ENCODE data around the gene WDR33.
"Not testable (repeated sequence)": the region's sequence is repeated elsewhere in the genome, so short reads cannot be mapped to it uniquely, and the experiment has no call there.

The WDR33 gene

GRCh38 chr2:127810619-127811396 is at the start of gene WDR33:
TSS of gene WDR33 (minus strand) at chr2:127811171. CDS start at chr2:127770981, 40,190 bp downstream.
- peak; percentile 87 for DNase-seq (ENCODE audit: low read depth)

DNA sequence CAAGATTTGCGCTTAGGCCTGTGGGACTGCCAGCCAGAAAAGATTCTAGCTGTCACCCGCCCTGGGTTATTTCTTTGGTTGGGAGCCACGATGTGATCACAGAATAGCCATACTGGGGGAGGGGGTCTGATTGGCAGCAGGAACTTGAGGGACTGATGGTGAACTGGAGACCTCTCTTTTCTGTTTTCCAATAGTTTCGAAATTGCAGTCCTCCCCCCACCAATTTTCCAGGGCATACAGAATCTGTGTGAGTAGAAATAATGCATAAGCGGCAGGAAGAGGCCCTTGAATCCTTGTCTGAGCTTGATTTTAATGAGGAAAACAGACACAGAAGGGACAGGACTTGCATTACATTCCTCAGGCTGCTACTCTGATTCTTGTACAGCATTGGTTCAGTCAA is 49.2 kb upstream of the WDR33 start:
- no peak for DNase-seq (ENCODE audit: low read depth)

DNA sequence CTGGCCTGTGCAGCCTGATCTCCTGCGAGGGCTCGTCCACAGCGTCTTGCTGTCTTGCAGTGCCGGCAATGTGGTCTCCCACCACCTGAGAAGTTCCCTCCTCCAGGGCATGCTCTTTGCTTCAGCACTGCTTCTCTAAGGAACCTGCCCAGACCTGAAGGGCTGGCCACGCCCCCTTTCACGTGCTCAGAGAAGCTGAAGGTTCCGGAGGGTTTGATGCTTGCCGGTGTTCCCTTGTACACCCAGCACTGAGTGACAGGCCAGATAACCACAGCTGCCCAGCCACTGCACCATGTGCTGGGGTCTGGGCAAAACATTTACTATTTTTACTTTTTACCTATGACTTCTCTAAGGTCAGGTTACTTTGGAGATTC is 48.7 kb upstream of the WDR33 start:
- DNase-seq (ENCODE audit: low read depth), result no peak

- no peak for DNase-seq (ENCODE audit: low read depth)
These were observed 46.4 kb upstream of the WDR33 start for GRCh38 chr2:127857265-127857808.

- peak; percentile 41 for DNase-seq (ENCODE audit: low read depth)
These were observed 42.7 kb upstream of the WDR33 start for GRCh38 chr2:127853671-127854070.

DNA sequence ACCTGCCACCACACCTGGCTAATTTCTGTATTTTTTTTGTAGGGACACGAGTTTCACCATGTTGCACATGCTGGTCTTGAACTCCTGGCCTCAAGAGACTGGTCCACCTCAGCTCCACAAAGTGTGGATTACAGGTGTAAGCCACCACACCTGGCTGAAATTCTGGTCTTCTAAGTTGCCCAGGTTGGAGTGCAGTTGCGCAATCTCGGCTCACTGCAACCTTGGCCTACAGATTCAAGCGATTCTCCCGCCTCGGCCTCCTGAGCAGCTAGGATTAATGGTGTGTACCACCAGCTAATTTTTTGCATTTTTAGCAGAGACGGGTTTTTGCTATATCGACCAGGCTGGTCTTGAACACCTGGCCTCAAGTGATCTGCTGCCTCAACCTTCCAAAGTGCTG is 41.4 kb upstream of the WDR33 start:
- no peak for DNase-seq (ENCODE audit: low read depth)

DNA sequence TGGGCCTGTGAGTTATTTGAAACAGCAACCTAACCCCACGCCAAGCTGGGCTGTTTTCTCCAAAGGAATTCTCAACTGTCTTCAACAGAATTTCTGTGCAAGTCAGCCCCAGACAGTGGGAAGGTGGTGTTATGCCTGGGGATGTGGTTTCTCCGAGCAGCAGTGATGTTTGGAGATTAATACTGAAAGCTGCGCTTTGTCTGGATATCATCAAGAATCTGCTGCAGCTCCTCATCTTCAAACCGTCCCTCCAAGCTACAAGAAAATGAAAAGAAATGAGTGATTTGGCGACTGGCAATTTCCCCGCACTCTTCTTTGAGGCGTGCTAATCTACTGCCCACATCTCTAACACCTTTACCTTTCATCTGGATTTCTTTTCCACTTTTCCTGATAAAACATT is 37.0 kb upstream of the WDR33 start:
- DNase-seq (ENCODE audit: low read depth), result no peak

DNA sequence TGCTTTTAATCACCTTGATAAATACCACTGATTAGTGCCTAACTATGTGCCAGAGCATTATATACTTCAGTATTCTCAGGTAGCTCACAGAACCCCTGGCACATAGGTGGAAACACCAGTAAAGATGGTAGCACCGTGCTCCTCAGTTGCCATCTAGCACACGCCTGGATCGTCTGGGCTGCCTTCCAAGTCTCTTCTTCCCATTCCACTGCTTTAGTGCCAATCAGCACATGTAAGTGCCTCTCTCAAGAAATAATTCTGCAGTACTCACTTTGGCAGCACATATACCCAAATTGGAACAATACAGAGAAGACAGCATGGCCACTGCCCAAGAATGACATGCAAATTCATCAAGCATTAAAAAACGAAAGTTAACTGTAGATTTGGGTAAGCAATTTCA is 34.0 kb upstream of the WDR33 start:
- no peak for DNase-seq (ENCODE audit: low read depth)

DNA sequence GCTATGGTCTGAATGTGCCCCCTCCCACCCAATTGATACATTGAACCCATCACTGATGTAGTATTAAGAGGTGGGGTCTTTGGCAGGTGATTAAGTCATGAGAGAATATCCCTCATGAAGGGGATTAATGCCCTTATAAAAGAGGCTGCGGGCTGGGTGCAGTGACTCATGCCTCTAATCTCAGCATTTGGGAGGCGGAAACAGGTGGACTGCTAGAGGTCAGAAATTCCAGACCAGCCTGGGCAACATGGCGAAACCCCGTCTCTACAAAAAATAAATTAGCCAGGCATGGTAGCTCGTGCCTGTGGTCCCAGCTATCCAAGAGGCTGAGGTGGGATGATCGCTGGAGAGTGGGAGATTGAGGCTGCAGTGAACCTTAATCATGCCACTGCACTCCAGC is 32.7 kb upstream of the WDR33 start:
- DNase-seq (ENCODE audit: low read depth), result no peak

DNA sequence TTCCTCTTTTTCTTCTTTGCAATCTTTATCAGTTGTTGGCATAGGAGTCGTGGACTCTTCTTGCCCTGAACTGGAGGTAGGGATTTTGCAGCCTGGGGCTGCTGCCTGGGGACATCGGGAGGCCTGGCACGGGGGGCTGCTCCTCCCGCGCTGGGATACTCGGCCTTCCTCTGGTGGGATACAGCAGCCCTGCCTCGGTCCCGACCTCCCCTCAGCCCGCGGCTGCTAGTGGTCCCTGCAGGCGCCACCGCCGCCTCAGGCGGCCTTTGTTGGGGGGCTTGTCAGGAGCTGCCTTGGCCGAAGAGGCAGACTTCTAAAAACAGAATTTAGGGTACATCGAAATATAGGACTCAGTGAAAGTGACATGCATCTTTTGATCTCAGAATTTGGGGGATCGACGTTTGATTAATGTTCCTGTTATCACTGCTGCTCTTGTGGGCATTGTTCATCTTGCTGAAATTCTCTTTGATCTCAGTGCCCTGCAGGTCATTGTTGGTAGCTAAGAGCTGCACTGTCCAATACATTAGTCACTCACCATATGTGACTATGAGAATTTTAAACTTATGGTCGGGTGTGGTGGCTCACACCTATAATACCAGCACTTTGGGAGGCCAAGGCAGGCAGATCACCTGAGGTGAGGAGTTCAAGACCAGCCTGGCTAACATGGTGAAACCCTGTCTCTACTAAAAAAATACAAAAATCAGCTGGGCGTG is 30.7 kb upstream of the WDR33 start:
- no peak for DNase-seq (ENCODE audit: low read depth)

GRCh38 chr2:127840893-127841292 is 29.9 kb upstream of the WDR33 start:
- DNase-seq (ENCODE audit: low read depth), result no peak

DNA sequence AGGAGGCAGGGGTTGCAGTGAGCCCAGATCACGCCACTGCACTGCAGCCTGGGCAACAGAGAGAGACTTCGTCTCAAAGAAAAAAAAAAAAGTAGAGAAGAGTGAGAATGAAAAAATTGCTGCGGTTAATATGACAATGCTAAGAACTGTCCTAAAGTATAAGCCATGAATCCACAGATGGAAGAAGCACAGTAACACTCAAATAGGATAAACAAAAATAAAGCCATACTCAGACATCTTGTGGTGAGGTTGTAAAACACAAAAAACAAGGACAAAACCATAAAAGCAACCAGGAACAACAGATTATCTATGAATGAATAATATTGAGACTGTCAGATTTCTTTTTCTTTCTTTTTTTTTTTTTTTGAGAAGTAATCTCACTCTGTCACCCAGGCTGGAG is 24.0 kb upstream of the WDR33 start:
- no peak for DNase-seq (ENCODE audit: low read depth)

DNA sequence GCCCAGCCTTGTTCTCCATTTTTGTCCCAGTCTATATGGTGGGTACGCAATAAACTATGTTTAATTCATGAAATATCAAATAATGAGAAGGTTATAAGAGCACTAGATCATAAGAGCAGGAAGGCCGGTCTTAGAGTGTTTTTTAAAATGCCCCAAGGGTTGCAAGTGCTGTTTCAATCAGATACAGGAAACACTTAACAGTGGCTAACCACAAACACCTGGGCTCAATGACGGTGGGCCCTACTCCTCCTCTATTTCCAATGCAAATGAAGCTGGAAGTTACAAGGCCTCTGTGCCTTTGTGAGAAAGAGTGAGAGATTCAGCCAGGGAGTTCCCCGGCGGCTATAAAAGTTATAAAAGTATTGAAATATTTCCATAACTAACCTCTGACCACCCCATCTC is 18.9 kb upstream of the WDR33 start:
- no peak for DNase-seq (ENCODE audit: low read depth)

- not testable (repeated sequence) for DNase-seq (ENCODE audit: low read depth)
These were observed 15.7 kb upstream of the WDR33 start for GRCh38 chr2:127826708-127827107.

GRCh38 chr2:127826047-127826446 is 15.1 kb upstream of the WDR33 start:
- DNase-seq (ENCODE audit: low read depth), result peak; percentile 12

DNA sequence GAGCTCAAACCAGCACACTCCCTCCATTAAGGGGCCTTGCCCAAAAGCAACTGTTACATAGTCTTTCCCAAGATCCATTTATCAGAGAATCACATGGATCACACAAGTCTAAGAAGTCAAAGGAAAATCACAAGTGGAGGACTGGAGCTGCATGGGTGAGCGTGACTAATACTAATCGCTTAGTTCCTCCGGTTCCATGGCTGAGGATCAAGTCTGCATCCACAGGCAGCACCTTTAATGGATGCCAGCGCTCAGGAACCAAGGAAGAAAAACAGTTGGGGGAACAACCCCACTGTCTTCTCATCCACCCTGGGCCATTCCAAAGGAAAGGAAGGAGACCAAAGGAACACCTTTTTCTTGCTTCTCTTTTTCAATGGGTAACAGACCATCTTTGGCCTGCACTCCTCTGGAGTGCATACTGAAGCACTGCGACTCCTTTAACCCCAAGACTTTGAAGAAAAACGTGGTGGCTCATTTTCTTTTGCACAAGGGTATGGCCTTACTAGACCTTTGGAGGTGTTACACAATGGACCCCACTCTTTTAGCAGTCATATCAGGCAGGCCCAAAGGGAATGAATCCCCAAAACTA is 9.2 kb upstream of the WDR33 start:
- peak; percentile 28 for DNase-seq (ENCODE audit: low read depth)

GRCh38 chr2:127818794-127819425 is 7.9 kb upstream of the WDR33 start:
- DNase-seq (ENCODE audit: low read depth), result no peak

GRCh38 chr2:127818241-127818640 is 7.3 kb upstream of the WDR33 start:
- DNase-seq (ENCODE audit: low read depth), result no peak

GRCh38 chr2:127814677-127815076 is 3.7 kb upstream of the WDR33 start:
- DNase-seq (ENCODE audit: low read depth), result no peak

DNA sequence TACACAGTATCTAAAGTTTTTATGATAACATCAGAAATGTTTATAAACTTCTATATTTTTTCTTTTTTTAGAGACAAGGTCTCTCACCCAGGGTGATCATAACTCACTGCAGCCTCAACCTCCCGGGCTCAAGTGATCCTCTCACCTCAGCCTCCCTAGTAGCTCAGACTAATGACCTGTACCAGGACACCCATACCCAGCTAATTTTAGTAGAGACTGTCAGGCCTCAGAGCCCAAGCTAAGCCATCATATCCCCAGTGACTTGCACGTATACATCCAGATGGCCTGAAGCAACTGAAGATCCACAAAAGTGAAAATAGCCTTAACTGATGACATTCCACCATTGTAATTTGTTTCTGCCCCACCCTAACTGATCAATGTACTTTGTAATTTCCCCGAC is 1.5 kb upstream of the WDR33 start:
- DNase-seq (ENCODE audit: low read depth), result not testable (repeated sequence)

DNA sequence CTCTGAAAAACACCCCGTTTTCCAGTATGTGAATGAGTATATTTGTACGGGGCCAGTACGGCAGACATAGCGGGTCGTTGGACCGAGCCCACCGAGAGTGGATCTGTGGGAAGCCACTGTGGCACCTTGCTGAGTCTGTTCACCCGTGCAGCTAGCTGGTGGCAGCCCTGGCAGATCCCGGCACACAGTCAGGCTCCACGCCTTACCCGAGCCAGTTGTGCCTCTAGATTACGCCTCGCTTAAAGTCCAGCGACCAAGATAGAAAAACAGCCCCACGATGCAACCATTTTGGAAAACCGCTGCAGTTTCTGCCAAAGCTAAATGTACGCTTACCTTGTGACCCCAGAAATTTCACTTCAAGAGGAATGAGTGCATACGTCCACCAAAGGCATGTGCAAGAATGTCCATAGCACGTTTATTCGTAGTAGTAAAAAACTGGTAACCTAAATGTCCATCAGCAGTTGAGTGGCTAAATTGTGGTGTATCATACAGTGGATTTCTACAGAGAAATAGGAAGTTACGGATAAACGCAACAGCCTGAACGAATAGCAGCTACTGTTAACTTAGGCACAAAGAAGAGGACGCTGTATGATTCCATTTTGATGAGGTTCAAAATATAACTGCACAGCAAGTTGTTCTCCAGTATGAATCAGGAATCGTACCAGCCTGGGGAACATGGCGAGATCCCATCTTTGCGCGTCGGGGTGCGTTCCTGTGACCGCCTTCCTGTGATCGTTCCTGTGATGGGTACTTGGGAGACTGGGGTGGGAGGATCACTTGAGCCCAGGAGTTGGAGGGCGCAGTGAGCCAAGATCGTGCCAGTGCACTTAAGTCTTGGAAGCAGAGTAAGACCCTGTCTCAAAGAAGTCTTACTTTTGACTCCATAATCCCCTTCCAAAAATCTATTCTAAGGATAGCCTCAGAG is 688 bp upstream of the WDR33 start:
- DNase-seq (ENCODE audit: low read depth), result no peak

Measured in iris pigment epithelial cell (primary cell).